Measurements from ENCODE around the gene ARHGAP40. TPM values are rescaled to one million over a fixed set of nuclear protein-coding genes. Genes with fewer than 3 reads are reported as not detected.

The ARHGAP40 gene
- total RNA-seq, 2 experiments from 2014 or later, result not detected

DNA sequence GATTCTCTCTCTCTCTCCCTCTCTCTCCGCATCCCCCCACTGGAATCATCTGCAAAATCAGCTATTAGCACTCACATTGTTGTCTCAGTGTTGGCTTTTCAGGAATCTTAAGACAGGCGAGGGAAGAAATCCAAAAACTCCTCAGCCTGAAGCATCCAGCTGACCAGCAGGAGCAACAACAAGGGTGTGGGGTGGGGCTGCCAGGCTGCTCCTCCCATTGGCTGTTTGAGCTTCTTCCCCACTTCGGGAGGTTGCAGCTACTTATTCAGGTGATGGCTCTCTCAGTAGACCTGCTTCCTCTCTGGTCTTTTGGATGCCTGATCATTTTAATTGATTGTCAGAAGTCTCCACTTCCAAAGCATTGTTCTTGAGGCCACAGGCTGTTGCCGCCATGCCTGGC, 98.5 kb downstream of the ARHGAP40 start:
- no peaks in the 10 kb centered on the region for H3K9me3 Mint-ChIP-seq (ENCODE audit: low read depth)
- CTCF ChIA-PET, result no interaction called here
- no peaks in the 10 kb centered on the region for H3K36me3 Mint-ChIP-seq
- ATAC-seq (no peak), DNase-seq (no peak)
- no peak overlapping the region for H3K27ac Mint-ChIP-seq
- peaks cover 16% of the 10 kb centered on the region for H3K27me3 Mint-ChIP-seq
- H3K4me1 Mint-ChIP-seq, result no peaks in the 10 kb centered on the region
- no peak overlapping the region for H3K4me3 Mint-ChIP-seq

Other genes starting within 250 kb of the ARHGAP40 start
- gene SNHG17, start 166.5 kb upstream of the ARHGAP40 start, total RNA-seq, result 100 to 1,000 TPM in 1 of 2 experiments, 10 to 100 TPM in 1; 92.3 to 123 TPM
- gene RALGAPB, start 129.0 kb upstream of the ARHGAP40 start, total RNA-seq, result 10 to 100 TPM; 31.9 to 32.2 TPM
- gene ADIG, start 20.6 kb upstream of the ARHGAP40 start, total RNA-seq, result not detected
- gene SLC32A1, start 122.7 kb downstream of the ARHGAP40 start, total RNA-seq, result not detected
- gene ACTR5, start 146.7 kb downstream of the ARHGAP40 start, total RNA-seq, result 10 to 100 TPM in 1 of 2 experiments, 1 to 10 TPM in 1; 9.5 to 10.6 TPM
- gene PPP1R16B, start 203.9 kb downstream of the ARHGAP40 start, total RNA-seq, result 100 to 1,000 TPM in 1 of 2 experiments, 10 to 100 TPM in 1; 86.5 to 128 TPM